HepG2 (cell line): Measurements from ENCODE around the gene PSMD3. TPM values are rescaled to one million over a fixed set of nuclear protein-coding genes. Genes with fewer than 3 reads are reported as not detected.

Experiments used
- ATAC-seq: fragments of 200-7000 bp; cut with Tn5 transposase; 3 replicates; pipeline ENCODE4 v1.9.1; 2020; ENCODE audit warnings: mild to moderate bottlenecking, moderate library complexity
- BruUV-seq: library from RNA; stranded (reverse); fragments of 400-500 nt; replicated peaks from 2 replicates; lab custom pipeline; 2021; lab: Mats Ljungman, UMichigan
- CTCF ChIA-PET: fragments of 300-600 bp; formaldehyde crosslinking; extraction: SDS; loops from one replicate; lab custom pipeline; 2021; ENCODE audit warnings: low total read pairs, inconsistent platforms, low intra/inter-chr PET ratio; lab: Yijun Ruan, JAX
- POLR2A ChIA-PET: fragments of 350-600 bp; sonication (Branson Sonifier 250); formaldehyde crosslinking; loops from one replicate; lab custom pipeline; 2020; ENCODE audit warnings: antibody characterized with exemption, inconsistent platforms; lab: Yijun Ruan, JAX
- DNase-seq: peaks from one replicate; pipeline ENCODE4 v3.0.0-alpha.2; 2015; ENCODE audit warnings: low spot score
- FAIRE-seq: peaks from 3 replicates; lab custom pipeline; 2011; peaks lifted over from hg19 to GRCh38; lab: Jason Lieb, UNC
- H2AFZ ChIP-seq: one replicate; pipeline ENCODE4 v1.6.1; 2011; ENCODE audit warnings: low read length, inconsistent platforms
- H3K27ac ChIP-seq: fragments of 300-600 bp; 3 replicates; pipeline ENCODE4 v1.8.0; 2011; ENCODE audit warnings: mixed run types, mild to moderate bottlenecking, mixed read lengths, low read length, inconsistent platforms; ENCODE audit not compliant: insufficient read depth; ENCODE audit errors: extremely low read length
- H3K27me3 ChIP-seq, 2 experiments: fragments of 200-600 bp in 1 of 2; 2 replicates in 1 of 2; 3 replicates in 1 of 2; pipeline versions ENCODE4 v1.6.0 to v1.8.0; 2011; ENCODE audit warnings: low read length in 2 of 2, mild to moderate bottlenecking in 2 of 2, moderate library complexity in 2 of 2, inconsistent platforms in 1 of 2; ENCODE audit not compliant: insufficient read depth in 2 of 2, control insufficient read depth in 1 of 2
- H3K36me3 ChIP-seq, 2 experiments: fragments of 200-600 bp in 1 of 2; replicated peaks in 1 of 2; 2 replicates in 1 of 2; 3 replicates in 1 of 2; pipeline versions ENCODE4 v1.5.1 to v1.8.0; 2011; ENCODE audit warnings: low read length in 2 of 2, inconsistent platforms in 1 of 2; ENCODE audit not compliant: insufficient read depth in 2 of 2, control insufficient read depth in 1 of 2
- H3K4me1 ChIP-seq: 2 replicates; pipeline ENCODE4 v1.5.1; 2012; ENCODE audit warnings: low read length, inconsistent platforms; ENCODE audit not compliant: insufficient read depth
- H3K4me2 ChIP-seq: 2 replicates; pipeline ENCODE4 v1.6.0; 2011; ENCODE audit warnings: low read depth, low read length, inconsistent platforms
- H3K4me3 ChIP-seq, 3 experiments: fragments of 200-600 bp in 1 of 3; sonication (generic), shearing (Covaris generic) in 1 of 3; replicated peaks in 1 of 3; 2 replicates each; pipeline ENCODE4 v1.5.1; 2011 to 2016; ENCODE audit warnings: low read length in 3 of 3, inconsistent platforms in 2 of 3, low read depth in 2 of 3, mild to moderate bottlenecking in 2 of 3, control low read depth in 1 of 3, mixed read lengths in 1 of 3; ENCODE audit not compliant: insufficient read depth in 1 of 3
- H3K79me2 ChIP-seq: one replicate; pipeline ENCODE4 v1.6.1; 2011; ENCODE audit warnings: low read length, inconsistent platforms; ENCODE audit not compliant: insufficient read depth
- H3K9ac ChIP-seq: 2 replicates; pipeline ENCODE4 v1.6.0; 2011; ENCODE audit warnings: mild to moderate bottlenecking, low read depth, low read length, inconsistent platforms; ENCODE audit not compliant: insufficient read depth
- H3K9me3 ChIP-seq: 2 replicates; pipeline ENCODE4 v1.5.1; 2012; ENCODE audit warnings: mild to moderate bottlenecking, low read length
- H4K20me1 ChIP-seq: 2 replicates; pipeline ENCODE4 v1.6.0; 2011; ENCODE audit warnings: inconsistent platforms, mild to moderate bottlenecking, low read length, moderate library complexity; ENCODE audit not compliant: insufficient read depth
- ADNP ChIP-seq: sonication (generic); formaldehyde crosslinking; IDR thresholded peaks from 2 replicates; pipeline ENCODE4 v1.4.0; 2020; ENCODE audit warnings: missing genetic modification reagents
- CENPX ChIP-seq: sonication (generic); formaldehyde crosslinking; IDR thresholded peaks from 2 replicates; pipeline ENCODE4 v1.9.0; 2021; ENCODE audit warnings: mild to moderate bottlenecking, missing genetic modification reagents, moderate library complexity
- CREB3 ChIP-seq: sonication (generic); formaldehyde crosslinking; IDR thresholded peaks from 2 replicates; pipeline ENCODE4 v1.5.0; 2020; ENCODE audit warnings: missing genetic modification reagents
- CSRNP1 ChIP-seq: sonication (generic); formaldehyde crosslinking; IDR thresholded peaks from 2 replicates; pipeline ENCODE4 v1.8.1; 2023; ENCODE audit warnings: mild to moderate bottlenecking, missing genetic modification reagents
- HDAC1 ChIP-seq: sonication (generic); formaldehyde crosslinking; IDR thresholded peaks from 2 replicates; pipeline ENCODE4 v1.5.1; 2020; ENCODE audit warnings: mild to moderate bottlenecking, missing genetic modification reagents
- HDAC2 ChIP-seq: sonication (generic); formaldehyde crosslinking; IDR thresholded peaks from 2 replicates; pipeline ENCODE4 v1.4.0; 2020; ENCODE audit warnings: missing genetic modification reagents
- HNRNPUL1 ChIP-seq: fragments of 200-400 bp; formaldehyde crosslinking; IDR thresholded peaks from 2 replicates; pipeline ENCODE4 v1.6.1; 2017; ENCODE audit warnings: low read depth, mild to moderate bottlenecking, low read length, moderate library complexity
- MED13 ChIP-seq: sonication (generic); formaldehyde crosslinking; IDR thresholded peaks from 2 replicates; pipeline ENCODE4 v1.5.0; 2020; ENCODE audit warnings: missing genetic modification reagents
- NFKB2 ChIP-seq: sonication (generic); formaldehyde crosslinking; IDR thresholded peaks from 2 replicates; pipeline ENCODE4 v1.4.0; 2020; ENCODE audit warnings: missing genetic modification reagents, borderline replicate concordance
- NKX3-1 ChIP-seq: sonication (generic); formaldehyde crosslinking; IDR thresholded peaks from 2 replicates; pipeline ENCODE4 v1.5.0; 2020; ENCODE audit warnings: missing genetic modification reagents
- PPARG ChIP-seq: conservative IDR thresholded peaks from 2 replicates; pipeline ENCODE4 v1.6.1; 2016; ENCODE audit warnings: missing biosample characterization, missing genetic modification reagents
- REPIN1 ChIP-seq: sonication (generic); formaldehyde crosslinking; IDR thresholded peaks from 2 replicates; pipeline ENCODE4 v1.8.0; 2022; ENCODE audit warnings: missing genetic modification reagents, low read depth, mild to moderate bottlenecking, borderline replicate concordance
- RFXANK ChIP-seq: IDR thresholded peaks from 2 replicates; pipeline ENCODE4 v1.6.1; 2016
- SALL1 ChIP-seq: sonication (generic); formaldehyde crosslinking; IDR thresholded peaks from 2 replicates; pipeline ENCODE4 v1.8.0; 2022; ENCODE audit warnings: mild to moderate bottlenecking, missing genetic modification reagents
- TP53 ChIP-seq: sonication (generic); formaldehyde crosslinking; conservative IDR thresholded peaks from 2 replicates; pipeline ENCODE4 v1.4.0; 2020; ENCODE audit warnings: missing genetic modification reagents
- ZHX2 ChIP-seq, 2 experiments: sonication (generic) in 1 of 2; formaldehyde crosslinking in 1 of 2; IDR thresholded peaks; 2 replicates each; pipeline versions ENCODE4 v1.6.1 to v1.9.0; 2014 to 2022; ENCODE audit warnings: antibody characterized with exemption in 1 of 2, borderline replicate concordance in 1 of 2, inconsistent platforms in 1 of 2, low read depth in 1 of 2, missing genetic modification reagents in 1 of 2
- ZNF17 ChIP-seq: sonication (generic); formaldehyde crosslinking; IDR thresholded peaks from 2 replicates; pipeline ENCODE4 v1.5.0; 2020; ENCODE audit warnings: mild to moderate bottlenecking, missing genetic modification reagents
- ZNF331 ChIP-seq: sonication (generic); formaldehyde crosslinking; IDR thresholded peaks from 2 replicates; pipeline ENCODE4 v1.4.0; 2020; ENCODE audit warnings: missing genetic modification reagents
- ZNF776 ChIP-seq: sonication (generic); formaldehyde crosslinking; IDR thresholded peaks from 2 replicates; pipeline ENCODE4 v1.4.0; 2020; ENCODE audit warnings: mild to moderate bottlenecking, missing genetic modification reagents
- WGBS: methylation state at CpG from one replicate; pipeline ENCODE4 v1.1.6; 2017; ENCODE audit warnings: low lambda C conversion rate; 5-methylcytosine and 5-hydroxymethylcytosine counted together
- in situ Hi-C: cut with HindIII; loops from 2 replicates; pipeline ENCODE4 v1.10.0; 2017; ENCODE audit warnings: low pct_unique_long_range_greater_than_20kb; ENCODE audit not compliant: extremely low pct_ligation_motif_present
- intact Hi-C: fragments of 100-400 bp; cut with micrococcal nuclease; formaldehyde crosslinking; loops from one replicate; pipeline ENCODE4 v1.10.0; 2022; ENCODE audit not compliant: unreplicated experiment
- polyA plus RNA-seq, 8 experiments: library from polyadenylated mRNA; depleted of rRNA in 3 of 8; stranded (reverse) in 7 of 8; unstranded in 1 of 8; fragments of >200 nt; fragmentation: Illumina TruSeq in 4 of 8; extraction: Trizol in 4 of 8; gene quantifications; 2 replicates each; pipeline versions ENCODE4 v1.2.1 to v1.2.3, GENCODE V29; 2011 to 2016; ENCODE audit warnings: low read depth in 4 of 8, missing spikeins in 1 of 8, mixed read lengths in 1 of 8; ENCODE audit not compliant: insufficient read depth in 1 of 8
- total RNA-seq, 5 experiments: library from RNA; depleted of rRNA; stranded (reverse); fragments of >200 nt; fragmentation: Illumina TruSeq; extraction: Trizol; gene quantifications; 2 replicates each; pipeline ENCODE4 v1.2.3, GENCODE V29; 2016; ENCODE audit warnings: low read depth in 1 of 5

Gene PSMD3
- total and polyA plus RNA-seq, 2 of the 13 experiments (the other 11 are each of a cell fraction or from before 2014, with no cell fraction given), result 97.4 to 146 TPM

- intact Hi-C loops, result no loop called here
- H3K36me3 ChIP-seq, result peaks cover 46 to 75% of the 10 kb centered on the region in 2 experiments
- no peak overlapping the region for H3K4me2 ChIP-seq
- ATAC-seq (no peak), DNase-seq (no peak), FAIRE-seq (no peak)
- no peaks in the 10 kb centered on the region for H3K4me1 ChIP-seq
- H3K27ac ChIP-seq, result no peak overlapping the region
- no peak overlapping the region for H2AFZ ChIP-seq
- no peak overlapping the region for H3K9ac ChIP-seq
- TF ChIP-seq PPARG (CRISPR knock-in tag), result no peak
- TF ChIP-seq CENPX (CRISPR knock-in tag), result no peak
- no peak for TF ChIP-seq ZNF331
- no peak for TF ChIP-seq HDAC2 (CRISPR knock-in tag)
- TF ChIP-seq REPIN1 (CRISPR knock-in tag), result no peak
- no peak for TF ChIP-seq MED13 (CRISPR knock-in tag)
- no peak for TF ChIP-seq ADNP (CRISPR knock-in tag)
- no peak for TF ChIP-seq TP53
- no peak for TF ChIP-seq RFXANK (CRISPR knock-in tag)
- no peak for TF ChIP-seq NFKB2 (CRISPR knock-in tag)
- no peak for TF ChIP-seq ZNF17
- TF ChIP-seq NKX3-1 (CRISPR knock-in tag), result no peak
- no peak for TF ChIP-seq SALL1 (CRISPR knock-in tag)
- TF ChIP-seq ZHX2 (IDR thresholded peaks at IDR 0.05; ENCODE audit: low read depth), result no peak
- no peak for TF ChIP-seq ZHX2 (CRISPR knock-in tag; IDR thresholded peaks at IDR 0.05; ENCODE audit: borderline replicate concordance)
- no peak for TF ChIP-seq HDAC1
- no peak for TF ChIP-seq CREB3 (CRISPR knock-in tag)
- no peak for TF ChIP-seq CSRNP1
- no peak for TF ChIP-seq HNRNPUL1
- no peak for TF ChIP-seq ZNF776 (CRISPR knock-in tag)
- H3K4me3 ChIP-seq, result no peak overlapping the region
- ChIA-PET CTCF (no interaction called here), POLR2A (interaction anchor here (1.2 kb wide), 1 partner anchor 25 kb away, joined by 6 read pairs; the partner anchor contains the start of gene MED24)
- no peaks in the 10 kb centered on the region for H3K9me3 ChIP-seq
- no TSS peak for BruUV-seq
- H4K20me1 ChIP-seq, result no peaks in the 10 kb centered on the region
- no peaks in the 10 kb centered on the region for H3K27me3 ChIP-seq
- WGBS, result 95% methylated on average over 13 of the region's 13 CpGs
- in situ Hi-C loops, result no loop called here
- H3K79me2 ChIP-seq, result no peaks in the 10 kb centered on the region
Measured at GRCh38 chr17:40028595-40028994, 48.0 kb downstream of the PSMD3 start.
